H9 (cell line): ENCODE measurements around the gene BLACAT1. TPM values are rescaled to one million over a fixed set of nuclear protein-coding genes. Genes with fewer than 3 reads are reported as not detected.
"Not testable (repeated sequence)": the region's sequence is repeated elsewhere in the genome, so short reads cannot be mapped to it uniquely, and the experiment has no call there.

Experiments
- DNase-seq: peaks from one replicate; pipeline ENCODE4 v3.0.0-alpha.2; 2017
- H2AFZ ChIP-seq: one replicate; pipeline ENCODE4 v1.6.1; 2013; ENCODE audit warnings: mild to moderate bottlenecking, low read length, control low read depth, moderate library complexity
- H2AK5ac ChIP-seq: 2 replicates; pipeline ENCODE4 v1.6.1; 2013; ENCODE audit warnings: low read length, control low read depth, mixed read lengths; ENCODE audit not compliant: insufficient read length
- H2BK120ac ChIP-seq: one replicate; pipeline ENCODE4 v1.6.1; 2013; ENCODE audit warnings: low read depth, mild to moderate bottlenecking, low read length, control low read depth, inconsistent platforms; ENCODE audit not compliant: poor library complexity, severe bottlenecking
- H2BK12ac ChIP-seq: 2 replicates; pipeline ENCODE4 v1.6.1; 2013; ENCODE audit warnings: low read length, control low read depth, mixed read lengths, low read depth; ENCODE audit not compliant: insufficient read length
- H2BK15ac ChIP-seq: 2 replicates; pipeline ENCODE4 v1.6.1; 2013; ENCODE audit warnings: low read depth, low read length, control low read depth
- H2BK20ac ChIP-seq: one replicate; pipeline ENCODE4 v1.6.1; 2013; ENCODE audit warnings: low read depth, mild to moderate bottlenecking, low read length, control low read depth, inconsistent platforms; ENCODE audit not compliant: poor library complexity, severe bottlenecking
- H2BK5ac ChIP-seq: 2 replicates; pipeline ENCODE4 v1.6.1; 2013; ENCODE audit warnings: low read length, control low read depth, mixed read lengths; ENCODE audit not compliant: insufficient read length
- H3K14ac ChIP-seq: 2 replicates; pipeline ENCODE4 v1.6.1; 2013; ENCODE audit warnings: low read length, control low read depth; ENCODE audit not compliant: insufficient read depth
- H3K18ac ChIP-seq: 2 replicates; pipeline ENCODE4 v1.6.1; 2013; ENCODE audit warnings: low read depth, mild to moderate bottlenecking, mixed read lengths, low read length, control low read depth; ENCODE audit not compliant: insufficient read length
- H3K23ac ChIP-seq: 2 replicates; pipeline ENCODE4 v1.6.1; 2013; ENCODE audit warnings: low read length, control low read depth, mixed read lengths, low read depth; ENCODE audit not compliant: insufficient read length
- H3K23me2 ChIP-seq: 2 replicates; pipeline ENCODE4 v1.6.1; 2013; ENCODE audit warnings: low read depth, mild to moderate bottlenecking, mixed read lengths, low read length, control low read depth; ENCODE audit not compliant: insufficient read length, poor library complexity, severe bottlenecking
- H3K27ac ChIP-seq: 2 replicates; pipeline ENCODE4 v1.5.1; 2013; ENCODE audit warnings: low read length, control low read depth, mixed read lengths, low read depth; ENCODE audit not compliant: insufficient read length
- H3K27me3 ChIP-seq: 2 replicates; pipeline ENCODE4 v1.6.1; 2013; ENCODE audit warnings: low read length, control low read depth, inconsistent platforms; ENCODE audit not compliant: insufficient read depth
- H3K4ac ChIP-seq: 2 replicates; pipeline ENCODE4 v1.6.1; 2013; ENCODE audit warnings: low read depth, mild to moderate bottlenecking, control low read depth, inconsistent platforms, low read length, moderate library complexity
- H3K4me1 ChIP-seq: 2 replicates; pipeline ENCODE4 v1.6.1; 2013; ENCODE audit warnings: low read length, control low read depth, inconsistent platforms; ENCODE audit not compliant: insufficient read depth
- H3K4me2 ChIP-seq: 2 replicates; pipeline ENCODE4 v1.6.1; 2013; ENCODE audit warnings: low read length, control low read depth, mixed read lengths; ENCODE audit not compliant: insufficient read length, insufficient read depth
- H3K56ac ChIP-seq: 2 replicates; pipeline ENCODE4 v1.6.1; 2013; ENCODE audit warnings: low read depth, mild to moderate bottlenecking, mixed read lengths, low read length, control low read depth; ENCODE audit not compliant: insufficient read length
- H3K79me1 ChIP-seq: 2 replicates; pipeline ENCODE4 v1.6.1; 2013; ENCODE audit warnings: low read depth, mild to moderate bottlenecking, moderate library complexity, low read length, control low read depth, inconsistent platforms; ENCODE audit not compliant: insufficient read depth, poor library complexity, severe bottlenecking
- H3K79me2 ChIP-seq: 2 replicates; pipeline ENCODE4 v1.6.1; 2013; ENCODE audit warnings: low read length, control low read depth, inconsistent platforms; ENCODE audit not compliant: insufficient read depth
- H3K9ac ChIP-seq: 2 replicates; pipeline ENCODE4 v1.6.1; 2013; ENCODE audit warnings: low read length, control low read depth, mixed read lengths; ENCODE audit not compliant: insufficient read length; ENCODE audit errors: extremely low read depth
- H3K9me3 ChIP-seq: one replicate; pipeline ENCODE4 v1.6.1; 2013; ENCODE audit warnings: low read depth, low read length, inconsistent platforms; ENCODE audit not compliant: control insufficient read depth
- H3T11ph ChIP-seq: one replicate; pipeline ENCODE4 v1.6.1; 2013; ENCODE audit warnings: mild to moderate bottlenecking, low read length, control low read depth, inconsistent platforms
- H4K20me1 ChIP-seq: one replicate; pipeline ENCODE4 v1.6.1; 2013; ENCODE audit not compliant: control insufficient read depth, insufficient read length, insufficient read depth
- H4K5ac ChIP-seq: 2 replicates; pipeline ENCODE4 v1.6.1; 2013; ENCODE audit warnings: low read depth, mild to moderate bottlenecking, mixed read lengths, low read length, control low read depth; ENCODE audit not compliant: insufficient read length
- H4K8ac ChIP-seq: replicated peaks from 2 replicates; pipeline ENCODE4 v1.6.1; 2013; ENCODE audit warnings: low read length, control low read depth, mixed read lengths, low read depth; ENCODE audit not compliant: insufficient read length
- H4K91ac ChIP-seq: 2 replicates; pipeline ENCODE4 v1.6.1; 2013; ENCODE audit warnings: low read depth, mild to moderate bottlenecking, moderate library complexity, mixed read lengths, low read length, control low read depth; ENCODE audit not compliant: insufficient read length
- H3K27ac Mint-ChIP-seq, 3 experiments: 2 replicates in 2 of 3; 3 replicates in 1 of 3; pipeline ENCODE4 v1.8.0; 2020 to 2021; ENCODE audit warnings: mixed read lengths in 3 of 3, mild to moderate bottlenecking in 1 of 3, moderate library complexity in 1 of 3
- H3K27me3 Mint-ChIP-seq: 2 replicates; pipeline ENCODE4 v1.8.0; 2021; ENCODE audit warnings: low read depth, mild to moderate bottlenecking, moderate library complexity, mixed read lengths
- H3K36me3 Mint-ChIP-seq, 3 experiments: 2 replicates in 2 of 3; 3 replicates in 1 of 3; pipeline ENCODE4 v1.8.0; 2020 to 2021; ENCODE audit warnings: low read depth in 3 of 3, mixed read lengths in 3 of 3; ENCODE audit not compliant: insufficient read depth in 1 of 3
- H3K4me1 Mint-ChIP-seq, 2 experiments: 2 replicates each; pipeline ENCODE4 v1.8.0; 2020; ENCODE audit warnings: mixed read lengths in 2 of 2
- H3K4me3 Mint-ChIP-seq, 2 experiments: 2 replicates in 1 of 2; 3 replicates in 1 of 2; pipeline ENCODE4 v1.8.0; 2020 to 2021; ENCODE audit warnings: mild to moderate bottlenecking in 2 of 2, mixed read lengths in 2 of 2, moderate library complexity in 1 of 2
- H3K9me3 Mint-ChIP-seq, 2 experiments: 2 replicates in 1 of 2; 3 replicates in 1 of 2; pipeline ENCODE4 v1.8.0; 2020; ENCODE audit warnings: mild to moderate bottlenecking in 2 of 2, mixed read lengths in 2 of 2, moderate library complexity in 1 of 2
- WGBS: extraction: QIAGEN DNeasy Blood & Tissue Kit; methylation state at CpG from one replicate; pipeline ENCODE4 v1.1.7; 2013; ENCODE audit warnings: missing lambda C conversion rate, low lambda C conversion rate, mixed read lengths; ENCODE audit not compliant: insufficient read length; ENCODE audit errors: extremely low coverage; 5-methylcytosine and 5-hydroxymethylcytosine counted together
- total RNA-seq: library from RNA; stranded (reverse); gene quantifications from 2 replicates; pipeline ENCODE4 v1.2.1, GENCODE V29; 2021
- TF ChIP-seq, protein P1 (sequence below): fragments of 200-600 bp; sonication (generic); conservative IDR thresholded peaks from 3 replicates; pipeline ENCODE4 v1.8.0; 2021; ENCODE audit warnings: antibody characterized with exemption, mild to moderate bottlenecking

Gene BLACAT1
- total RNA-seq, 1 experiment from 2014 or later, result 4.0 TPM

GRCh38 chr1:205480349-205480985 lies 24.6 kb upstream of the BLACAT1 start:
- Histone ChIP-seq H4K91ac (no peak overlapping the region), H2BK15ac (no peak overlapping the region), H4K8ac (no peak overlapping the region), H3K9ac (no peak overlapping the region), H3K23me2 (no peaks in the 10 kb centered on the region), H3K27me3 (no peaks in the 10 kb centered on the region; the same call in 1 of the 2 replicates), H2BK120ac (no peak overlapping the region), H2AK5ac (no peak overlapping the region), H2BK5ac (no peak overlapping the region), H2BK12ac (no peak overlapping the region), H3K56ac (no peak overlapping the region), H3K9me3 (no peaks in the 10 kb centered on the region), H3K79me2 (no peaks in the 10 kb centered on the region), H3K4me2 (no peak overlapping the region), H3K79me1 (no peaks in the 10 kb centered on the region), H3K4ac (no peak overlapping the region), H3K18ac (no peak overlapping the region), H4K20me1 (peaks cover 2% of the 10 kb centered on the region), H4K5ac (no peak overlapping the region), H3K14ac (no peak overlapping the region), H3K27ac (no peak overlapping the region), H2BK20ac (no peak overlapping the region), H3K23ac (no peak overlapping the region), H3K4me1 (peaks cover 4% of the 10 kb centered on the region; the same call in 1 of the 2 replicates), H3T11ph (no peak overlapping the region), H2AFZ (no peak overlapping the region)
- no peak for DNase-seq
- TF ChIP-seq, protein P1, sequence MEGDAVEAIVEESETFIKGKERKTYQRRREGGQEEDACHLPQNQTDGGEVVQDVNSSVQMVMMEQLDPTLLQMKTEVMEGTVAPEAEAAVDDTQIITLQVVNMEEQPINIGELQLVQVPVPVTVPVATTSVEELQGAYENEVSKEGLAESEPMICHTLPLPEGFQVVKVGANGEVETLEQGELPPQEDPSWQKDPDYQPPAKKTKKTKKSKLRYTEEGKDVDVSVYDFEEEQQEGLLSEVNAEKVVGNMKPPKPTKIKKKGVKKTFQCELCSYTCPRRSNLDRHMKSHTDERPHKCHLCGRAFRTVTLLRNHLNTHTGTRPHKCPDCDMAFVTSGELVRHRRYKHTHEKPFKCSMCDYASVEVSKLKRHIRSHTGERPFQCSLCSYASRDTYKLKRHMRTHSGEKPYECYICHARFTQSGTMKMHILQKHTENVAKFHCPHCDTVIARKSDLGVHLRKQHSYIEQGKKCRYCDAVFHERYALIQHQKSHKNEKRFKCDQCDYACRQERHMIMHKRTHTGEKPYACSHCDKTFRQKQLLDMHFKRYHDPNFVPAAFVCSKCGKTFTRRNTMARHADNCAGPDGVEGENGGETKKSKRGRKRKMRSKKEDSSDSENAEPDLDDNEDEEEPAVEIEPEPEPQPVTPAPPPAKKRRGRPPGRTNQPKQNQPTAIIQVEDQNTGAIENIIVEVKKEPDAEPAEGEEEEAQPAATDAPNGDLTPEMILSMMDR, result no peak
- Mint-ChIP-seq H3K4me1 (peaks cover 54 to 57% of the 10 kb centered on the region in 2 experiments), H3K4me3 (no peak overlapping the region), H3K27me3 (peaks cover 55% of the 10 kb centered on the region), H3K9me3 (peaks cover 2 to 3% of the 10 kb centered on the region in 2 experiments; a peak in 4 of 5 replicates), H3K27ac (no peak overlapping the region), H3K36me3 (peaks cover 0 to 2% (median 0%) of the 10 kb centered on the region in 3 experiments; a peak in 2 of 7 replicates)
- no CpG with 5 or more reads among the region's 17 CpGs for WGBS

DNA sequence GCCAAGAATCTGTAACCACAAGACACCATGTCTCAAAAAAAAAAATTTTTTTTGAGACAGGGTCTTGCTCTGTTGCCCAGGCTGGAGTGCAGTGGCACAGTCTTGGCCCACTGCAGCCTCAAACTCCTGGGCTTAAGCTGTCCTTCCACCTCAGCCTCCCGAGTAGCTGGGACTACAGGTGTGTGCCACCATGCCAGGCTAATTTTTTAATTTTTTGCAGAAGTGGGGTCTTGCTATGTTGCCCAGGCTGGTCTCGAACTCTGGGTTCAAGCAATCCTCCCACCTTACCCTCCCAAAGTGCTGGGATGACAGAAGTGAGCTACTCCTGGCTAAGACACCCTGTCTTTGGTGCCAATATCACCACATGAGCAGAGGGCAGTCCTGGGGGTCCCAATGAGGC lies 23.1 kb upstream of the BLACAT1 start:
- not testable (repeated sequence) for H3K23ac ChIP-seq, H3K4me3 Mint-ChIP-seq, H3K14ac ChIP-seq, H3T11ph ChIP-seq, H2BK120ac ChIP-seq, H3K18ac ChIP-seq, H3K27ac ChIP-seq, H3K9me3 ChIP-seq, H2BK5ac ChIP-seq, H3K23me2 ChIP-seq, H4K20me1 ChIP-seq, H3K79me1 ChIP-seq, H2BK15ac ChIP-seq, H3K56ac ChIP-seq, H3K27ac Mint-ChIP-seq, H3K4me1 ChIP-seq, H4K8ac ChIP-seq, H3K27me3 ChIP-seq, H4K91ac ChIP-seq, H2AK5ac ChIP-seq, H3K9ac ChIP-seq, H2AFZ ChIP-seq, H2BK12ac ChIP-seq, H2BK20ac ChIP-seq, H3K4ac ChIP-seq, H3K4me2 ChIP-seq, H3K79me2 ChIP-seq, DNase-seq, H4K5ac ChIP-seq
- Mint-ChIP-seq H3K9me3 (peaks cover 11 to 14% of the 10 kb centered on the region in 2 experiments), H3K4me1 (peaks cover 48 to 49% of the 10 kb centered on the region in 2 experiments), H3K27me3 (peaks cover 55% of the 10 kb centered on the region), H3K36me3 (peaks cover 0 to 11% (median 5%) of the 10 kb centered on the region in 3 experiments; a peak in 3 of 7 replicates)
- WGBS, result no CpG with 5 or more reads among the region's 2 CpGs
